Measurements from ENCODE around the gene STK26. TPM values are rescaled to one million over a fixed set of nuclear protein-coding genes. Genes with fewer than 3 reads are reported as not detected.

The STK26 gene
- total RNA-seq, 6 experiments from 2014 or later, result 2.7 to 4.0 (median 3.4) TPM

DNA sequence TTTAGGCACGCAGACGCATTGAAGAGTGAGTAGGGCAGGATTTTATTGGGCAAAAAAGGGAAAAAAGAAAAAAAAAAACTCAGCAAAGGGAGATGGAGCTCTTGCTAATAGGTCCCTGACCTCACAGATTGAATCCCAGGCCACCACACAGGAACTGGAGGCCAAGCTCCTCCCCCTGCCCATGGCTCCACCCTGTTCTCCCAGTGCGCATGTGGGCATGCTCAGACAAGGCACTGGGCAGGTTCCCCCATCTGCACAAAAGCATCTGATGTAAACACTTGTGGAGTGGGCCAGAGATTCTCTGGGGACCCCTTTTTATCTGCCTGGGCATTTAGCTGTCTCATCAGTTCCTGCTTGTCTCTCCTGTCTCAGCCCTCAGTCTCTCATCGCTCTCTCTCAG is 95.3 kb downstream of the STK26 start:
- H3K27me3 ChIP-seq, result no peaks in the 10 kb centered on the region
- no peak for ATAC-seq
- 80% methylated on average over 3 of the region's 4 CpGs for WGBS (ENCODE audit: insufficient coverage, low coverage, low lambda C conversion rate, missing lambda C conversion rate)

GRCh38 chrX:132119283-132119682 is 96.2 kb downstream of the STK26 start:
- Histone ChIP-seq H3K9me3 (no peaks in the 10 kb centered on the region), H3K36me3 (no peaks in the 10 kb centered on the region), H3K4me1 (no peaks in the 10 kb centered on the region), H3K4me3 (no peak overlapping the region), H3K27me3 (no peaks in the 10 kb centered on the region), H3K27ac (no peak overlapping the region)
- intact Hi-C loops (cut with DNase I), result no loop called here
- DNase-seq, result no peak
- no peak for TF ChIP-seq POLR2A (IDR thresholded peaks at IDR 0.05)
- TF ChIP-seq, protein P1, sequence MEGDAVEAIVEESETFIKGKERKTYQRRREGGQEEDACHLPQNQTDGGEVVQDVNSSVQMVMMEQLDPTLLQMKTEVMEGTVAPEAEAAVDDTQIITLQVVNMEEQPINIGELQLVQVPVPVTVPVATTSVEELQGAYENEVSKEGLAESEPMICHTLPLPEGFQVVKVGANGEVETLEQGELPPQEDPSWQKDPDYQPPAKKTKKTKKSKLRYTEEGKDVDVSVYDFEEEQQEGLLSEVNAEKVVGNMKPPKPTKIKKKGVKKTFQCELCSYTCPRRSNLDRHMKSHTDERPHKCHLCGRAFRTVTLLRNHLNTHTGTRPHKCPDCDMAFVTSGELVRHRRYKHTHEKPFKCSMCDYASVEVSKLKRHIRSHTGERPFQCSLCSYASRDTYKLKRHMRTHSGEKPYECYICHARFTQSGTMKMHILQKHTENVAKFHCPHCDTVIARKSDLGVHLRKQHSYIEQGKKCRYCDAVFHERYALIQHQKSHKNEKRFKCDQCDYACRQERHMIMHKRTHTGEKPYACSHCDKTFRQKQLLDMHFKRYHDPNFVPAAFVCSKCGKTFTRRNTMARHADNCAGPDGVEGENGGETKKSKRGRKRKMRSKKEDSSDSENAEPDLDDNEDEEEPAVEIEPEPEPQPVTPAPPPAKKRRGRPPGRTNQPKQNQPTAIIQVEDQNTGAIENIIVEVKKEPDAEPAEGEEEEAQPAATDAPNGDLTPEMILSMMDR (IDR thresholded peaks at IDR 0.05), result no peak
- no peak for ATAC-seq
- WGBS (ENCODE audit: insufficient coverage, low coverage, low lambda C conversion rate, missing lambda C conversion rate), result 28% methylated on average over 3 of the region's 3 CpGs

More for the DNA sequence above, 95.3 kb downstream of the STK26 start:
- intact Hi-C loops (cut with DNase I), result no loop called here
- no peaks in the 10 kb centered on the region for H3K36me3 ChIP-seq
- H3K9me3 ChIP-seq, result no peaks in the 10 kb centered on the region
- DNase-seq, result no peak
- H3K4me3 ChIP-seq, result no peak overlapping the region
- H3K4me1 ChIP-seq, result no peaks in the 10 kb centered on the region
- no peak overlapping the region for H3K27ac ChIP-seq
- no peak for TF ChIP-seq POLR2A (IDR thresholded peaks at IDR 0.05)
- TF ChIP-seq, protein P1 (IDR thresholded peaks at IDR 0.05), result no peak

- TF ChIP-seq, protein P1 (IDR thresholded peaks at IDR 0.05), result no peak
- TF ChIP-seq POLR2A (IDR thresholded peaks at IDR 0.05), result no peak
- no peaks in the 10 kb centered on the region for H3K4me1 ChIP-seq
- H3K36me3 ChIP-seq, result no peaks in the 10 kb centered on the region
- DNase-seq, result no peak
- H3K9me3 ChIP-seq, result no peaks in the 10 kb centered on the region
- no peaks in the 10 kb centered on the region for H3K27me3 ChIP-seq
- no peak for ATAC-seq
- H3K27ac ChIP-seq, result no peak overlapping the region
- 57% methylated on average over 4 of the region's 12 CpGs for WGBS (ENCODE audit: insufficient coverage, low coverage, low lambda C conversion rate, missing lambda C conversion rate)
- H3K4me3 ChIP-seq, result no peak overlapping the region
- intact Hi-C loops (cut with DNase I), result no loop called here
These were observed 96.9 kb downstream of the STK26 start for GRCh38 chrX:132119821-132120515.

DNA sequence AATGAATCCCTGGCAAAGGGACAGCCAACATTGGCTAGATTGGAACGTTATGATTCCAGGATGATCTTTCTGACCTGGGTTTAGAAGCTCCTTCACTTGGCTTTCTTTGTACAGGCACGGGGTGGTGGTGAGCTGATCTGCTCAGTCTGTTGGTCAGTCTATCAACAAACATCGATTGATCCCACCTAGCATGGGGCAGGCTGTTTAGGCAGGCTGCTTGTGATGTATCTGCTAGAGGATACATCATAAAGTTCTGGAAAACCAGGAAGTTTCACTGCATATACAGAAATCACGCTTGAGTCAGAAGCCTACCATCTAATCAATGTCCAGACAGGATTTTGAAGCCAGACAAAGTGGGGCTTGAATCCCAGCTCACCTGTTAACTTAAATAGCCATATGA is 97.8 kb downstream of the STK26 start:
- intact Hi-C loops (cut with DNase I), result no loop called here
- Histone ChIP-seq H3K4me1 (no peaks in the 10 kb centered on the region), H3K36me3 (no peaks in the 10 kb centered on the region), H3K27me3 (no peaks in the 10 kb centered on the region), H3K9me3 (no peaks in the 10 kb centered on the region), H3K27ac (no peak overlapping the region), H3K4me3 (no peak overlapping the region)
- ATAC-seq (no peak), DNase-seq (no peak)
- 45% methylated on average over 2 of the region's 4 CpGs for WGBS (ENCODE audit: insufficient coverage, low coverage, low lambda C conversion rate, missing lambda C conversion rate)
- TF ChIP-seq, protein P1 (IDR thresholded peaks at IDR 0.05), result no peak
- TF ChIP-seq POLR2A (IDR thresholded peaks at IDR 0.05), result no peak

Other genes starting within 250 kb of the STK26 start
- gene FRMD7, start 104.7 kb downstream of the STK26 start, total RNA-seq, result under 1 TPM in 3 of 6 experiments, not detected in 3; 0.07 to 0.18 (median 0.09) TPM
- gene RAP2C, start 196.1 kb downstream of the STK26 start, total RNA-seq, result 10 to 100 TPM; 18.9 to 26.6 (median 25.1) TPM

Measured in right lobe of liver (tissue), 6 donors.